Subcutaneous abdominal adipose tissue (tissue), 5 donors: ENCODE data around the gene DCP1B.
A peak's percentile ranks its signal among the peaks of the same experiment; 100 is the strongest.

ENCODE experiments used
- H3K27ac ChIP-seq: one replicate; pipeline ENCODE4 v1.7.0; 2013; ENCODE audit warnings: low read depth, mild to moderate bottlenecking, inconsistent platforms, low read length, moderate library complexity
- H3K27me3 ChIP-seq, 5 donors: one replicate each; pipeline ENCODE4 v1.7.0; 2013; ENCODE audit warnings: low read length in 5 of 5, inconsistent platforms in 1 of 5; ENCODE audit not compliant: control insufficient read depth in 5 of 5, insufficient read depth in 4 of 5
- H3K36me3 ChIP-seq, 5 donors: one replicate each; pipeline ENCODE4 v1.7.0; 2013; ENCODE audit warnings: low read length in 5 of 5; ENCODE audit not compliant: control insufficient read depth in 5 of 5, insufficient read depth in 5 of 5
- H3K4me1 ChIP-seq, 5 donors: one replicate each; pipeline ENCODE4 v1.7.0; 2013; ENCODE audit warnings: low read length in 5 of 5, mild to moderate bottlenecking in 3 of 5, moderate library complexity in 1 of 5; ENCODE audit not compliant: control insufficient read depth in 5 of 5, insufficient read depth in 5 of 5
- H3K4me3 ChIP-seq, 5 donors: one replicate each; pipeline ENCODE4 v1.7.0; 2013; ENCODE audit warnings: low read length in 5 of 5, low read depth in 1 of 5
- H3K9ac ChIP-seq, 5 donors: one replicate each; pipeline ENCODE4 v1.7.0; 2013; ENCODE audit warnings: low read length in 5 of 5, mild to moderate bottlenecking in 4 of 5, moderate library complexity in 3 of 5
- H3K9me3 ChIP-seq, 5 donors: one replicate each; pipeline ENCODE4 v1.7.0; 2013; ENCODE audit warnings: low read length in 5 of 5; ENCODE audit not compliant: control insufficient read depth in 5 of 5
- donor health status: healthy.
- donor health status: healthy.
- donor health status: healthy.
- donor health status: healthy.
- donor health status: healthy.

DCP1B gene

DNA sequence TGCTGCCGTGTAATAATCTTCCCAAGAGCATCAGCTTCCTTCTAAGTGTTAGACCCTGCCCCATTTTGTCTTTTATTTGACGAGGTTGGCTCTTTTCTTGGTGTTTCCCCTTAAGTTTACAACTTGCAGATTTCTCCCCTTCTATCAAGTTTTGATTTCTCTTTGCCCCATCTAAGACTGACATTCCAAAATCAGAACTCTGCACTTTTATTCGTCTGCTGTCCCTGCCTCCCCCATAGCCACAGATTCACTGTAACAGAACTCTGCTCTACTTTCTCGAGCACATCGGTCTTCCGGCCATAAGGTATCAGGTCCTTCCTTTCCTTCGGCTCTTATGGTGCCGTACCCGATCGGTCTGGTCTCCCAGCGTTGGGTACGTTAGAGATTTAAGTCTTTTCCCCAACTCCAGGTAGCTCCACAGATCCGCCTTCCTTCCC, 563 bp downstream of the DCP1B start:
- peak overlapping the region; percentile 89 to 96 (median 95) for H3K9ac ChIP-seq
- H3K27me3 ChIP-seq = no peaks in the 10 kb centered on the region
- no peaks in the 10 kb centered on the region for H3K9me3 ChIP-seq
- peaks cover 0 to 28% (median 21%) of the 10 kb centered on the region in 5 donors for H3K4me1 ChIP-seq
- peak overlapping the region; percentile 88 for H3K27ac ChIP-seq
- peak overlapping the region; percentile 93 to 100 (median 99) for H3K4me3 ChIP-seq
- peaks cover 0 to 4% (median 0%) of the 10 kb centered on the region in 5 donors for H3K36me3 ChIP-seq

DNA sequence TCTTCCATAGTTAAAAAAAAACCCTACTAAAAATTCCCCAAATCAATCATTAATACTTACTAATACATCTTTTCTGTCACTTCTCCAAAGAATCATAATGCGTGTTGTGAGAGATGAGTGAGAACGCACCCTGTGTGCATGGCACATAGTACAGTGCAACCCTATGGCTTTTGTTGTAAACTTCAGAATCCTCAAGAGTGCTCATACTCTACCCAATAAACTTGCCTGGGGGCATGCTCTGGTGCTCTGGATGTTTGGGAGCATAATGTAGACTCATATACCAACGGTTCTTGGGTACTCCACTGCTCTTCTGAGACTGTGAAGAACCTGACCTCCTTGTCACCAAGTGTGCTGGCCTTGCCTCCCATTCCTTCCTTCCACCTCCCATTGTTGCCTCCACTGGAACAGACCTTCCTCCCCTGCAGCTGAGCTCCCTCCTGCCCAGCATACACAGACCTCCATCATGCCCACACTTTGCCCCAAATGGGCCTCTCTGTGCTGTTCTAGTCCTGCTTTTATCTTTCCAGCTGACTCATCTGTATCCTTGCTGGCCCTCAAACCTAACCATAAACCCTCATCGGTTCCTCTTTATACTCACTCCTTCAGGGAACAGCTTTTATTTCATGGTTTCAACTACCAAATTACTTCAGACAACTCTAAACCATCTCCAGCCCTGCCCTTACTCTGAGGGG, 8.9 kb downstream of the DCP1B start:
- Histone ChIP-seq H3K9ac (no peak overlapping the region), H3K36me3 (peaks cover 20 to 42% (median 31%) of the 10 kb centered on the region in 5 donors), H3K27me3 (no peaks in the 10 kb centered on the region), H3K4me1 (peaks cover 0 to 3% (median 0%) of the 10 kb centered on the region in 5 donors), H3K4me3 (no peak overlapping the region), H3K27ac (no peak overlapping the region), H3K9me3 (no peaks in the 10 kb centered on the region)

DNA sequence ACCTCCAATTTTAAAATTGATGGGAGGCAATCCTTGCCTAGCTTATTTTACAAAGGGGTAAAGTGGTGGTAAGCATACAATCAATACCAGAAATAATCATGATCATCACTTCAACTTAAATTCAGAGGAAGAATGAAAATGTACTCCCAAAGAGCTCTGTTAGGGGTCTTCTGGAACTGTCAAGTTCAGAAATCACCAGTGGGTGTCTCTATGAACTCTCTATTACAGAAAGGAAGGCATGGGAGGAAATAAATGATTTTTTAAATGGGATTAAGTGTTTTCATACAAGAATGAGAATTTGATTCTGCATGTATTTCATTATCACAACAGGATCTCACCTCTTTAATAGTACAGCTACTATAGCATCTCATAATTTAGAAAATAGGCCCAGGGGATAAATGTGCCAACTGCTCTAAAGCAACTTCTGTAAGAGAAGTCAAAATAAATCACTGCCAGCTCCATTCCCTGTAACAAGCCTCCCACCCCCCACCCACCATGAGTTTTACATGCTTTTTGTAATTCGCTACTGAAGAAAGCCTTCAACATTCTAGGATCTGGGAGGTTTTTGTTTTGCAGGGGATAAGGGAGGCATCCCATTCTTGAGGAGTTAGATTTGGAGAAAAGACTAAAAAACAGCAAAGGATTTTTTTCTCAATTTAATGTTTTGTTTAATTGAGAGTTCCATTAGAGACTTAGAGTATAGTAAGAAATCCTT, 9.7 kb downstream of the DCP1B start:
- Histone ChIP-seq H3K27me3 (no peaks in the 10 kb centered on the region), H3K9ac (peak overlapping the region in 1 of 5 donors; percentile 46), H3K9me3 (no peaks in the 10 kb centered on the region), H3K4me3 (no peak overlapping the region), H3K27ac (peak overlapping the region; percentile 25), H3K36me3 (peaks cover 21 to 42% (median 34%) of the 10 kb centered on the region in 5 donors), H3K4me1 (peaks cover 0 to 3% (median 0%) of the 10 kb centered on the region in 5 donors)

DNA sequence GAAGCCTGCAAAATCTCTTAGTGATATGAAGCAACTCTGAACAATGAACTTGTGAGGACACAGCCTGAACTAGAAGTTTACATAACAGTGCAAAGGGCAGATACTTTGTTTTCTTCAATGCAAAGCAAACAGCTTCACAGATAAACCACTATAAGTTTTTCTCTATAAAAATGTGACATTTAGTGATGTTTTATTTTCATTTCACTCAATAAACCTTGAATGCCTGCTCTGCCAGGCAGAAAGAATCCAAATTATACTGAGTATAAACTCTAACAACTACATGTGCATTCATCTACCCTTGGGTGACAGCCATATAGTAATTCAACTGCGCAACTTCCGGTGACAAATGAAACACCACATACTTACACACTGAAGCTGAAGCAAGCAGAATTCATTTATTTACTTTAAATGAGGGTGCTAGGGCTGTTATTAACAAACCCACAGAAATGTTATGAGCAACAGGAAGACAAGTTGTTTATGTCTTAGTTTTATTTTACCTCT, 10.3 kb downstream of the DCP1B start:
- Histone ChIP-seq H3K9me3 (no peaks in the 10 kb centered on the region), H3K36me3 (peaks cover 24 to 49% (median 34%) of the 10 kb centered on the region in 5 donors), H3K9ac (peak overlapping the region in 1 of 5 donors; percentile 46), H3K4me3 (no peak overlapping the region), H3K4me1 (peaks cover 0 to 3% (median 0%) of the 10 kb centered on the region in 5 donors), H3K27me3 (no peaks in the 10 kb centered on the region), H3K27ac (peak overlapping the region; percentile 25)

DNA sequence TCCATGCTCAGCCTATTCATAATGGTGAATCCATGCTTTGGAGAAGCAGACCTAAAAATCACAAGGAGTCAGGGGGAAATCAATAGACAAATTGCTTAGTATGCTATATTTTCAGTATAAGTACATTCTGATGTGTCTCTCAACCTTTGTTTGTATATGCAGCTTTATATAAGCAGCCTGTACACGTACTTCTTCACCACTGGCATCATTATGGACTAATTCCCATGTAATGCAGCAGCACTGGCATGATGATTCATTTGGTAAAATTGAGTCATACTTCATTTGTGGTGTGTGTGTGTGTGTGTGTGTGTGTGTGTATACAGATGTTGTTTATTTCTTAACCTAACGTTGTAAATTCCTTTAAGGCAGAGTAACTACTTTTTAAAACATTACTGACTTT, 10.9 kb downstream of the DCP1B start:
- H3K9ac ChIP-seq = no peak overlapping the region
- H3K9me3 ChIP-seq = no peaks in the 10 kb centered on the region
- no peaks in the 10 kb centered on the region for H3K27me3 ChIP-seq
- H3K36me3 ChIP-seq = peaks cover 27 to 50% (median 35%) of the 10 kb centered on the region in 5 donors
- H3K4me3 ChIP-seq = no peak overlapping the region
- peaks cover 0 to 3% (median 0%) of the 10 kb centered on the region in 5 donors for H3K4me1 ChIP-seq
- H3K27ac ChIP-seq = no peak overlapping the region

DNA sequence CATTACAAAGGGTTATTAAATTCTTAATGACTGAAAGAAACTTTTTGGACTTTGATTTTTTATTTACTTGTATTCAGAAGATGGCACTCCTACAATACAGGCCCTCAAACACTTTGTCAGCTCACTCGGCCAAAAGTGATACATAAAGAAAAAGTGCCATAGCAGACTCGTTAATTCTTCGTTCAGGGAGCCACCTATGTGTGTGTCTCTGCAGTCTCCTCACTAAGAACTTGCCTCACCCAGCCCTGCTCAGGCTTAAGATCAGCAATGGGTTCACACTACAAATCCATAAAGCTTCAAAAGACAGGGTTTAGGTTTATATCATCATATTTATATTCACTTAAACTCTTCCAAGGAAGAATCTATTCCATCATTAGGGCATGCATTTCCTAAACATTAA, 11.5 kb downstream of the DCP1B start:
- Histone ChIP-seq H3K27ac (no peak overlapping the region), H3K36me3 (peaks cover 31 to 52% (median 41%) of the 10 kb centered on the region in 5 donors), H3K27me3 (no peaks in the 10 kb centered on the region), H3K4me1 (peaks cover 0 to 3% (median 0%) of the 10 kb centered on the region in 5 donors), H3K9ac (no peak overlapping the region), H3K9me3 (no peaks in the 10 kb centered on the region), H3K4me3 (no peak overlapping the region)

DNA sequence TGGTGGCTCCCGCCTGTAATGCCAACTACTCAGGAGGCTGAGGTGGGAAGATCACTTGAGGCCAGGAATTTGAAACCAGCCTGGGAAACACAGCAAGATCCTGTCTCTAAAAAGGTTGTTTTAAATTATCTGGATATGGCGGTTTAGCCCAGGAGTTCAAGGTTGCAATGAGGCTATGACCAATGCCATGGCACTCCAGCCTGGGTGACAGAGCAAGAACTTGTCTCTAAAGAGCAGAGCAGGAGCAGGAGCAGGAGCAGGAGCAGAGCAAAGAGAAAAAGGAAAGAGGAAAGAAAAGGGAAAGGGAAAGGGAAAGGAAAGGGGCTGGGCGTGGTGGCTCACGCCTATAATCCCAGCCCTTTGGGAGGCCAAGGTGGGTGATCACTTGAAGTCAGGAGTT, 15.1 kb downstream of the DCP1B start:
- Histone ChIP-seq H3K27me3 (no peaks in the 10 kb centered on the region), H3K4me1 (peaks cover 0 to 3% (median 0%) of the 10 kb centered on the region in 5 donors), H3K4me3 (no peak overlapping the region), H3K9ac (no peak overlapping the region), H3K9me3 (peaks cover 0 to 9% (median 5%) of the 10 kb centered on the region in 5 donors), H3K36me3 (peaks cover 26 to 53% (median 31%) of the 10 kb centered on the region in 5 donors), H3K27ac (no peak overlapping the region)

DNA sequence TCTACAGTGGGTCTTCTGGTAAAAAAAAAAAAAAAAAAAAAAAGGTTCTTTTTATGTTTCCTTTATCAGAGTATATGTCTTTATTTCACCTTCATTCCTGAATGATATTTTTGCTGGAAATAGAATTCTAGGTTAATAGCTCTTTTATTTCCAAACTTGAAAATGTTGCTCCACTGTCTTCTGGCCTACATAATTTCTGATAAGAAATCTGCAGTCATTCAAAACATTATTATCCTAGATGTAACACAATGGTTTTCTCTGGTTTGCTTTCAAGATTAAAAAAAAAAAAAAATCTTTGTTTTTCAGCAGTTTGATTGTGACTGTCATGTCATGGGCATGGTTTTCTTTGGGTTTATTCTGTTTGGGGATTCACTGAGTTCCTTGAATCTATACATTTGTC, 19.5 kb downstream of the DCP1B start:
- peaks cover 8 to 29% (median 22%) of the 10 kb centered on the region in 5 donors for H3K36me3 ChIP-seq
- H3K9ac ChIP-seq = no peak overlapping the region

DNA sequence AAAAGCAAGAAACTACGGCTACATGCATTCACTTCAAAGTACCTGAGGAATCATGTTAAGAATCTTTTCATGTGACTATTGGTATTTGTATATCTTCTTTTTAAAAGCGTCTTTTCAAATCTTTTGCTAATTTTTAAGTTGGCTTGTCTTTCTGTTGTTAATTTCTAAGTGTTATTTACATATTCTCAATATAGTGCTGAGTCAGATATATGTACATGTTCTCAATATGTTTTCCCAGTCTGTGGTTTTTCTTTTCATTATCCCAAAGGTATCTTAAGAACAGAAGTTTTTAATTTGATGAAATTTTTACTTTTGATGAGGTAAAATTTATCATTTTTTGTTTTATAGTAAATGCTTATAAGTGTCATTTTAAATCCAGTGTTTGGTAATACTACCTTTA, 24.0 kb downstream of the DCP1B start:
- Histone ChIP-seq H3K9me3 (peaks cover 0 to 10% (median 5%) of the 10 kb centered on the region in 5 donors), H3K9ac (no peak overlapping the region), H3K4me3 (no peak overlapping the region), H3K4me1 (peaks cover 0 to 32% (median 18%) of the 10 kb centered on the region in 5 donors), H3K27ac (no peak overlapping the region), H3K36me3 (peaks cover 0 to 6% (median 0%) of the 10 kb centered on the region in 5 donors), H3K27me3 (no peaks in the 10 kb centered on the region)

More for the DNA sequence above, 19.5 kb downstream of the DCP1B start:
- Histone ChIP-seq H3K27ac (no peak overlapping the region), H3K9me3 (peaks cover 0 to 10% (median 5%) of the 10 kb centered on the region in 5 donors), H3K4me3 (no peak overlapping the region), H3K27me3 (no peaks in the 10 kb centered on the region), H3K4me1 (no peaks in the 10 kb centered on the region)
